Caco-2 (cell line): Measurements from ENCODE around the gene P2RX2. TPM values are rescaled to one million over a fixed set of nuclear protein-coding genes. Genes with fewer than 3 reads are reported as not detected.

Experiments used
- BruUV-seq: library from RNA; stranded (reverse); fragments of 400-500 nt; replicated peaks from 2 replicates; lab custom pipeline; 2021; lab: Mats Ljungman, UMichigan
- CTCF ChIA-PET: fragments of 300-600 bp; sonication (Branson Sonifier 250); formaldehyde crosslinking; loops from one replicate; lab custom pipeline; 2022; ENCODE audit warnings: antibody characterized with exemption; lab: Charles Lee
- POLR2A ChIA-PET: fragments of 300-600 bp; sonication (Branson Sonifier 250); formaldehyde crosslinking; loops from one replicate; lab custom pipeline; 2022; ENCODE audit warnings: antibody characterized with exemption; lab: Charles Lee
- DNase-seq, 2 experiments: peaks; one replicate each; pipeline versions ENCODE4 v3.0.0 to v3.0.0-alpha.2; 2020 to 2022
- H3K27me3 ChIP-seq: replicated peaks from 2 replicates; pipeline ENCODE4 v1.6.0; 2011; ENCODE audit warnings: low read length; ENCODE audit not compliant: control insufficient read depth, insufficient read depth
- H3K36me3 ChIP-seq: 2 replicates; pipeline ENCODE4 v1.5.1; 2011; ENCODE audit warnings: low read length; ENCODE audit not compliant: control insufficient read depth, insufficient read depth
- H3K4me1 ChIP-seq: fragments of 250-450 bp; sonication (Bioruptor Pico); 2 replicates; pipeline ENCODE4 v1.5.1; 2020; ENCODE audit warnings: mild to moderate bottlenecking
- H3K4me3 ChIP-seq: 2 replicates; pipeline ENCODE4 v1.5.1; 2011; ENCODE audit warnings: low read depth, mild to moderate bottlenecking, control low read depth, low read length
- H3K9me3 ChIP-seq: fragments of 250-450 bp; sonication (Bioruptor Pico); 2 replicates; pipeline ENCODE4 v1.5.1; 2020; ENCODE audit warnings: mild to moderate bottlenecking, moderate library complexity
- H3K27ac Mint-ChIP-seq: one replicate; pipeline ENCODE4 v1.8.0; 2022; ENCODE audit warnings: mixed read lengths; ENCODE audit not compliant: unreplicated experiment
- H3K27me3 Mint-ChIP-seq: one replicate; pipeline ENCODE4 v1.8.0; 2022; ENCODE audit warnings: mixed read lengths; ENCODE audit not compliant: insufficient read depth, unreplicated experiment
- H3K36me3 Mint-ChIP-seq: one replicate; pipeline ENCODE4 v1.8.0; 2022; ENCODE audit warnings: mild to moderate bottlenecking, mixed read lengths; ENCODE audit not compliant: insufficient read depth, unreplicated experiment
- H3K4me1 Mint-ChIP-seq: one replicate; pipeline ENCODE4 v1.8.0; 2022; ENCODE audit warnings: low read depth, mixed read lengths; ENCODE audit not compliant: unreplicated experiment
- H3K4me3 Mint-ChIP-seq: one replicate; pipeline ENCODE4 v1.8.0; 2022; ENCODE audit warnings: mild to moderate bottlenecking, moderate library complexity, mixed read lengths; ENCODE audit not compliant: unreplicated experiment
- H3K9me3 Mint-ChIP-seq: one replicate; pipeline ENCODE4 v1.8.0; 2022; ENCODE audit warnings: mixed read lengths; ENCODE audit not compliant: unreplicated experiment
- CTCF ChIP-seq, 2 experiments: fragments of 200-600 bp in 1 of 2; IDR thresholded peaks; 1 replicate in 1 of 2; 2 replicates in 1 of 2; pipeline versions ENCODE4 v1.5.1 to v1.8.0; 2011 to 2022; ENCODE audit warnings: antibody characterized with exemption in 1 of 2, control low read depth in 1 of 2, inconsistent platforms in 1 of 2, low read depth in 1 of 2, low read length in 1 of 2, mild to moderate bottlenecking in 1 of 2, moderate library complexity in 1 of 2; ENCODE audit not compliant: insufficient read depth in 1 of 2, severe bottlenecking in 1 of 2, unreplicated experiment in 1 of 2
- intact Hi-C: fragments of 100-400 bp; cut with micrococcal nuclease; formaldehyde crosslinking; loops from one replicate; pipeline ENCODE4 v1.10.0; 2022; ENCODE audit not compliant: unreplicated experiment
- total RNA-seq: library from RNA; stranded (reverse); gene quantifications from 2 replicates; pipeline ENCODE4 v1.2.3, GENCODE V29; 2022

P2RX2 gene
- total RNA-seq, 1 experiment from 2014 or later = not detected

- peaks cover 2% of the 10 kb centered on the region for H3K27me3 Mint-ChIP-seq
Measured at GRCh38 chr12:132620113-132620898, 1.7 kb downstream of the P2RX2 start.

DNA sequence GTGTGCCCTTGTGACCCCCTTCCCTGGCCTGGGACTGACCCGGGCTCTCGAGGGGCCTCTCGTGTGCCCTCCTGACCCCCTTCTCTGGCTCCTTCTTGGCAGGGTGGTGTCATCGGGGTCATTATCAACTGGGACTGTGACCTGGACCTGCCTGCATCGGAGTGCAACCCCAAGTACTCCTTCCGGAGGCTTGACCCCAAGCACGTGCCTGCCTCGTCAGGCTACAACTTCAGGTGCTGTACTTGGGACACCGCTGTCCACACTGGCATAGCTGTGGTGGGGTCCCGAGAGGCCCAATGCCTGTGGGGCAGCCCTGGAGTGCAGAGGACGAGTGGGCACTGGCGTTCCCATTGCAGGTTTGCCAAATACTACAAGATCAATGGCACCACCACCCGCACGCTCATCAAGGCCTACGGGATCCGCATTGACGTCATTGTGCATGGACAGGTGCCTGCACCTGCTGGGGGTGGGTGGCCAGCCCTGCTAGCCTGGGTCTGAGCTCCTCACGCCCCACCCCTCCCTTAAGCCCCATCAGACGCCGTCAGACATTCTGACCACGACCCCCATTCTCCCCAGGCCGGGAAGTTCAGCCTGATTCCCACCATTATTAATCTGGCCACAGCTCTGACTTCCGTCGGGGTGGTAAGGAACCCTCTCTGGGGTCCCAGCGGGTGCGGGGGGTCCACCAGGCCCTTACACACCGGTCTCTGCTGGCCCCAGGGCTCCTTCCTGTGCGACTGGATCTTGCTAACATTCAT lies 2.5 kb downstream of the P2RX2 start:
- peaks cover 2% of the 10 kb centered on the region for H3K36me3 ChIP-seq
- H3K36me3 Mint-ChIP-seq = peaks cover 65% of the 10 kb centered on the region
- no TSS peak for BruUV-seq
- H3K27me3 Mint-ChIP-seq = no peaks in the 10 kb centered on the region
- peaks cover 17% of the 10 kb centered on the region for H3K9me3 ChIP-seq
- no peak overlapping the region for H3K4me3 ChIP-seq
- intact Hi-C loops = no loop called here
- H3K4me1 ChIP-seq = peaks cover 16% of the 10 kb centered on the region
- ChIA-PET CTCF (no interaction called here), POLR2A (no interaction called here)
- no peak for TF ChIP-seq CTCF (IDR thresholded peaks at IDR 0.05; ENCODE audit: insufficient read depth in 1 of 2, low read depth in 1 of 2, low read length in 1 of 2, severe bottlenecking in 1 of 2, unreplicated experiment in 1 of 2)
- no peak overlapping the region for H3K4me3 Mint-ChIP-seq
- H3K27me3 ChIP-seq = no peaks in the 10 kb centered on the region
- no peaks in the 10 kb centered on the region for H3K9me3 Mint-ChIP-seq
- no peak for DNase-seq
- no peak overlapping the region for H3K27ac Mint-ChIP-seq
- H3K4me1 Mint-ChIP-seq = peaks cover 27% of the 10 kb centered on the region

More at GRCh38 chr12:132620113-132620898, 1.7 kb downstream of the P2RX2 start:
- BruUV-seq = no TSS peak
- peaks cover 2% of the 10 kb centered on the region for H3K36me3 ChIP-seq
- POLR2A ChIA-PET = no interaction called here
- no peaks in the 10 kb centered on the region for H3K27me3 ChIP-seq
- no peak for DNase-seq
- CTCF ChIA-PET = no interaction called here
- Mint-ChIP-seq H3K27ac (no peak overlapping the region), H3K4me3 (no peak overlapping the region), H3K9me3 (no peaks in the 10 kb centered on the region), H3K4me1 (peaks cover 25% of the 10 kb centered on the region), H3K36me3 (peaks cover 67% of the 10 kb centered on the region)
- peaks cover 16% of the 10 kb centered on the region for H3K4me1 ChIP-seq
- no peak overlapping the region for H3K4me3 ChIP-seq
- intact Hi-C loops = no loop called here
- TF ChIP-seq CTCF (IDR thresholded peaks at IDR 0.05; ENCODE audit: insufficient read depth in 1 of 2, low read depth in 1 of 2, low read length in 1 of 2, severe bottlenecking in 1 of 2, unreplicated experiment in 1 of 2) = no peak
- H3K9me3 ChIP-seq = peaks cover 19% of the 10 kb centered on the region

- CTCF ChIA-PET = no interaction called here
- Histone ChIP-seq H3K27me3 (no peaks in the 10 kb centered on the region), H3K4me3 (no peak overlapping the region), H3K4me1 (peaks cover 16% of the 10 kb centered on the region), H3K9me3 (peaks cover 9% of the 10 kb centered on the region), H3K36me3 (peaks cover 2% of the 10 kb centered on the region)
- DNase-seq = no peak
- no TSS peak for BruUV-seq
- H3K9me3 Mint-ChIP-seq = no peaks in the 10 kb centered on the region
- peak overlapping the region; percentile 54 for H3K27ac Mint-ChIP-seq
- intact Hi-C loops = no loop called here
- H3K4me1 Mint-ChIP-seq = peaks cover 27% of the 10 kb centered on the region
- peak overlapping the region; percentile 9 for H3K4me3 Mint-ChIP-seq
- peaks cover 72% of the 10 kb centered on the region for H3K36me3 Mint-ChIP-seq
- POLR2A ChIA-PET = no interaction called here
- no peaks in the 10 kb centered on the region for H3K27me3 Mint-ChIP-seq
- no peak for TF ChIP-seq CTCF (IDR thresholded peaks at IDR 0.05; ENCODE audit: insufficient read depth in 1 of 2, low read depth in 1 of 2, low read length in 1 of 2, severe bottlenecking in 1 of 2, unreplicated experiment in 1 of 2)
Measured at GRCh38 chr12:132621657-132622435, 3.3 kb downstream of the P2RX2 start.
